Left lung (tissue), 10 donors: ENCODE measurements around the gene HLF. TPM values are rescaled to one million over a fixed set of nuclear protein-coding genes. Genes with fewer than 3 reads are reported as not detected.

Experiments
- ATAC-seq: fragments of 200-7000 bp; cut with Tn5 transposase; one replicate; pipeline ENCODE4 v1.9.1; 2020; ENCODE audit warnings: moderate library complexity
- DNase-seq, 4 donors: peaks; one replicate each; pipeline ENCODE4 v3.0.0-alpha.2; 2013 to 2020
- H3K27ac ChIP-seq, 2 donors: fragments of 200-600 bp; sonication (generic) in 1 of 2; one replicate each; pipeline versions ENCODE4 v1.5.0 to v1.8.0; 2020 to 2021
- H3K27me3 ChIP-seq, 2 donors: fragments of 200-600 bp; sonication (generic) in 1 of 2; one replicate each; pipeline versions ENCODE4 v1.5.0 to v1.8.0; 2020 to 2021
- H3K36me3 ChIP-seq, 2 donors: fragments of 200-600 bp; sonication (generic) in 1 of 2; one replicate each; pipeline versions ENCODE4 v1.5.0 to v1.8.0; 2020 to 2021
- H3K4me1 ChIP-seq, 2 donors: fragments of 200-600 bp; one replicate each; pipeline ENCODE4 v1.8.0; 2021
- H3K4me3 ChIP-seq, 2 donors: fragments of 200-600 bp; sonication (generic) in 1 of 2; one replicate each; pipeline versions ENCODE4 v1.5.0 to v1.8.0; 2020 to 2021; ENCODE audit warnings: mild to moderate bottlenecking in 1 of 2
- H3K9me3 ChIP-seq, 2 donors: fragments of 200-600 bp; sonication (generic) in 1 of 2; one replicate each; pipeline versions ENCODE4 v1.5.0 to v1.8.0; 2020 to 2021
- CTCF ChIP-seq, 2 donors: fragments of 200-600 bp; sonication (generic) in 1 of 2; IDR thresholded peaks; one replicate each; pipeline versions ENCODE4 v1.5.0 to v1.8.0; 2021; ENCODE audit warnings: antibody characterized with exemption in 2 of 2
- intact Hi-C, 2 donors: fragments of 100-400 bp; cut with DNase I; formaldehyde crosslinking; loops; one replicate each; pipeline versions ENCODE4 v1.11.2 to v1.14.2; 2022
- polyA plus RNA-seq, 6 donors: library from polyadenylated mRNA; unstranded; fragments of 120-200 nt; gene quantifications; one replicate each; pipeline ENCODE4 v1.2.1, GENCODE V29; 2013; ENCODE audit not compliant: insufficient read length in 6 of 6
- total RNA-seq, 2 donors: library from RNA; stranded (reverse); fragmentation: NEBNext Ultra II Directional; extraction: Animal tissue kit (Norgen Biotek cat#: 25700); gene quantifications; one replicate each; pipeline ENCODE4 v1.2.1, GENCODE V29; 2021
- donor health status: DM: no; HTN: yes; CAD: no.
- donor health status: DM: no; HTN: no; CAD: no.

Gene HLF
- total and polyA plus RNA-seq, 8 donors = 3.0 to 9.9 (median 4.8) TPM

- no peak overlapping the region for H3K27ac ChIP-seq
- no peaks in the 10 kb centered on the region for H3K27me3 ChIP-seq
- ATAC-seq (no peak), DNase-seq (no peak)
- H3K4me3 ChIP-seq = no peak overlapping the region
- no peak for TF ChIP-seq CTCF (IDR thresholded peaks at IDR 0.05)
- no peaks in the 10 kb centered on the region for H3K9me3 ChIP-seq
- intact Hi-C loops = no loop called here
- no peaks in the 10 kb centered on the region for H3K4me1 ChIP-seq
- peaks cover 0 to 4% of the 10 kb centered on the region in 2 donors for H3K36me3 ChIP-seq
Measured at GRCh38 chr17:55319933-55320593, 55.3 kb downstream of the HLF start.

- ATAC-seq (no peak), DNase-seq (no peak)
- no peak for TF ChIP-seq CTCF (IDR thresholded peaks at IDR 0.05)
- Histone ChIP-seq H3K9me3 (no peaks in the 10 kb centered on the region), H3K4me3 (no peak overlapping the region), H3K27me3 (no peaks in the 10 kb centered on the region), H3K4me1 (no peaks in the 10 kb centered on the region), H3K27ac (no peak overlapping the region), H3K36me3 (peaks cover 0 to 4% of the 10 kb centered on the region in 2 donors)
- intact Hi-C loops = no loop called here
Measured at GRCh38 chr17:55320594-55321426, 56.0 kb downstream of the HLF start.

GRCh38 chr17:55321427-55322060 is 56.8 kb downstream of the HLF start:
- peaks cover 0 to 4% of the 10 kb centered on the region in 2 donors for H3K36me3 ChIP-seq
- intact Hi-C loops = no loop called here
- peak in 1 of 4 donors; percentile 45 for DNase-seq
- H3K27ac ChIP-seq = no peak overlapping the region
- H3K4me3 ChIP-seq = no peak overlapping the region
- TF ChIP-seq CTCF (IDR thresholded peaks at IDR 0.05) = no peak
- H3K4me1 ChIP-seq = no peaks in the 10 kb centered on the region
- H3K27me3 ChIP-seq = no peaks in the 10 kb centered on the region
- ATAC-seq = no peak
- H3K9me3 ChIP-seq = no peaks in the 10 kb centered on the region

- no peaks in the 10 kb centered on the region for H3K4me1 ChIP-seq
- H3K27ac ChIP-seq = no peak overlapping the region
- H3K36me3 ChIP-seq = peaks cover 0 to 4% of the 10 kb centered on the region in 2 donors
- DNase-seq = no peak
- intact Hi-C loops = no loop called here
- TF ChIP-seq CTCF (IDR thresholded peaks at IDR 0.05) = no peak
- no peak for ATAC-seq
- H3K9me3 ChIP-seq = no peaks in the 10 kb centered on the region
- no peak overlapping the region for H3K4me3 ChIP-seq
- no peaks in the 10 kb centered on the region for H3K27me3 ChIP-seq
Measured at GRCh38 chr17:55322453-55322985, 57.8 kb downstream of the HLF start.
